Measurements from ENCODE around the gene MDFI. TPM values are rescaled to one million over a fixed set of nuclear protein-coding genes. Genes with fewer than 3 reads are reported as not detected.

MDFI gene, protein sequence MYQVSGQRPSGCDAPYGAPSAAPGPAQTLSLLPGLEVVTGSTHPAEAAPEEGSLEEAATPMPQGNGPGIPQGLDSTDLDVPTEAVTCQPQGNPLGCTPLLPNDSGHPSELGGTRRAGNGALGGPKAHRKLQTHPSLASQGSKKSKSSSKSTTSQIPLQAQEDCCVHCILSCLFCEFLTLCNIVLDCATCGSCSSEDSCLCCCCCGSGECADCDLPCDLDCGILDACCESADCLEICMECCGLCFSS
- total RNA-seq (2014; rRNA removed; shearing (Covaris generic)), result 41.5 and 51.4 TPM in 2 replicates
- polyA plus RNA-seq (2016; fragmentation: Nextera tagmentation; extraction: Ambion mirVana), result 2.8 and 3.4 TPM in 2 replicates
- long read RNA-seq, result 0 reads

DNA sequence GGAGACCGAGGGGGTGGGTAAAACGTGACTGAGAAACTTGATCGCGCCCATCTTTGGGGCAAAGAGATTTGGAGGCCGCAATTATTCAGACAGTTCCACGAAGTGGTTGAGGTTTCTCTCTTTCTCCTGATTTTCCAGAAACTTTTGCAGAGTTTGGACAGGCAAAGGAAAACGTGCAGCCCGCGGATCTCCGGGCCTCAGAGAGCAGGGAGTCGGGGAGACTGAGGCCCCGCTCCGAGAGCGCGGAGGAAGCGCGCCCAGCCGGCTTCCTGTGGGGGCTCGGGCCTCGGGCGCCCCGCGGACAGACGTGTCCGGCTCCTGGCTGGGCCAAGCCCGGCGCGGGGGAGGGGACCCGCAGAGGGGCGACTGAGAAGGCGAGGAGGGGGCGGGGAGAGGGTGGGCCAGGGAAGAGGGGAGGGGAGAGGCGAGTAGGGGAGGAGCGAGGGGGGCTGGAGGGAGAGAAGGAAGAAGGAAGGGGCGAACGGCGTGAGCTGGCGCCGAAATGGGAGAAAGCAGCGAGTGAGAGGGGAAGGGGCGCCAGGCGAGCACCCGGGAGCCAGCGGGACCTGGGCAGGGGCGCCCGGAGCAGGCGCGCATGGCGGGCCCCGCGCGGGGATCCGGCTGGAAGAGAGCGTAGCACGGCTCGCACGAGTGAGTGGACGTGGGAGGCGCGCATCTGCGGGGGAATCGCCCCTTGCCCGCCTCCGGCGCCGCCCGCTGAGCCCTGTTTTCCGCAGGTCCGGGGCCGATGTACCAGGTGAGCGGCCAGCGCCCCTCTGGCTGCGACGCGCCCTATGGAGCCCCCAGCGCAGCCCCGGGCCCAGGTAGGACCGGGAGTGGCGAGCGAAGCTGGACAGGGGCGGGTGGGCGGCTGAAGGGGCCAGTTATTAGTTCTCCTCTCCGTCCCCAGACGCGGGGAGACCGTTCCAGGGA, at the start of gene MDFI:
Gene MDFI (plus strand): TSS at position 467 of the 933 bp plus-strand sequence. CDS start 282 bp downstream, at position 749.
- peaks cover 9% of the 10 kb centered on the region; the same call in 1 of the 2 replicates for H3K79me2 ChIP-seq (replicated peaks; ENCODE audit: insufficient read depth)
- peak; percentile 28 for ATAC-seq
- H3K4me2 ChIP-seq, result peak within 1 kb of the TSS; percentile 100
- peak within 1 kb of the TSS; percentile 87 for H3K4me3 ChIP-seq
- peak within 1 kb of the TSS; percentile 91 for H2AFZ ChIP-seq
- H3K9me3 Mint-ChIP-seq, result no peaks in the 10 kb centered on the region; the same call in 2 of the 3 replicates
- no peaks in the 10 kb centered on the region for H3K9me2 ChIP-seq (ENCODE audit: insufficient read depth)
- H3K36me3 Mint-ChIP-seq (ENCODE audit: low read depth), result peaks cover 21% of the 10 kb centered on the region
- peaks cover 59% of the 10 kb centered on the region for H3K4me1 Mint-ChIP-seq
- H3K36me3 ChIP-seq (ENCODE audit: insufficient read depth), result no peaks in the 10 kb centered on the region
- H3K27me3 ChIP-seq (ENCODE audit: insufficient read depth), result peaks cover 82% of the 10 kb centered on the region
- no peak within 1 kb of the TSS for H3K27ac Mint-ChIP-seq
- H3K4me1 ChIP-seq (ENCODE audit: insufficient read depth), result peaks cover 45% of the 10 kb centered on the region
- peak within 1 kb of the TSS; percentile 89 for H3K4me3 Mint-ChIP-seq
- H3K27me3 Mint-ChIP-seq (ENCODE audit: insufficient read depth, low read depth, poor library complexity), result peaks cover 58% of the 10 kb centered on the region
- no peaks in the 10 kb centered on the region; the same call in 1 of the 2 replicates for H4K20me1 ChIP-seq (replicated peaks; ENCODE audit: insufficient read depth)
- 0 out of 2 replicates have a peak, but pooled peaks cover 9% of the 10 kb centered on the region for H3F3A ChIP-seq (replicated peaks; ENCODE audit: low read depth)
- TF ChIP-seq, protein P1, sequence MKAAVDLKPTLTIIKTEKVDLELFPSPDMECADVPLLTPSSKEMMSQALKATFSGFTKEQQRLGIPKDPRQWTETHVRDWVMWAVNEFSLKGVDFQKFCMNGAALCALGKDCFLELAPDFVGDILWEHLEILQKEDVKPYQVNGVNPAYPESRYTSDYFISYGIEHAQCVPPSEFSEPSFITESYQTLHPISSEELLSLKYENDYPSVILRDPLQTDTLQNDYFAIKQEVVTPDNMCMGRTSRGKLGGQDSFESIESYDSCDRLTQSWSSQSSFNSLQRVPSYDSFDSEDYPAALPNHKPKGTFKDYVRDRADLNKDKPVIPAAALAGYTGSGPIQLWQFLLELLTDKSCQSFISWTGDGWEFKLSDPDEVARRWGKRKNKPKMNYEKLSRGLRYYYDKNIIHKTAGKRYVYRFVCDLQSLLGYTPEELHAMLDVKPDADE (IDR thresholded peaks at IDR 0.05), result no peak
- TF ChIP-seq POLR2AphosphoS5 (IDR thresholded peaks at IDR 0.05; ENCODE audit: low read depth) (peak; percentile 46), CREB1 (CRISPR knock-in tag; IDR thresholded peaks at IDR 0.05; ENCODE audit: low read depth) (no peak), EZH2 (IDR thresholded peaks at IDR 0.05; ENCODE audit: low read depth, unreplicated experiment) (no peak), NANOG (IDR thresholded peaks at IDR 0.05; ENCODE audit: borderline replicate concordance) (no peak), ZNF331 (CRISPR knock-in tag; IDR thresholded peaks at IDR 0.05; ENCODE audit: low read depth) (no peak)
- H3K27ac ChIP-seq (ENCODE audit: low read depth), result no peak within 1 kb of the TSS
- DNase-seq (ENCODE audit: low spot score), result peak; percentile 87

DNA sequence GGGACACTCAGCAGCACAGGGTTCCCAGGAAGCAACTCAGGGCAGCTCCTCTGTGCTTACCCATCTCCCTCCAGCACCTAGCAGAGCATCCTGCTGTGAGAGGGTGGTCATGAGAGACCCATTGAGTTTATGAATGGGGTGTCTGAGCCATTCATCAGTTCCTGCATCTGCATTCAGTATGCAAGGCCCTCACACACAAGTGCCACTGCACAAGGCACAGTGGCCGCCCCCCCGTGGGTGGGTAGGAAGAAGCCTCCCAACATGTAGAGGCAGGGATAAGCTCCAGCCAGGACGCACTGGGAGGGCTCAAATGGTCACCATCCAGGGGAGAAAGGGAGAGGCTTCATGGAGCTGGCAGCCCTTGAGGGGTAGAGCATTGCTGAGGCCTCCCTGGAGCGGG, 49.0 kb upstream of the MDFI start:
- TF ChIP-seq EZH2phosphoT487 (IDR thresholded peaks at IDR 0.05; ENCODE audit: unreplicated experiment) (no peak), EZH2 (IDR thresholded peaks at IDR 0.05; ENCODE audit: low read depth, unreplicated experiment) (no peak), STAT1 (IDR thresholded peaks at IDR 0.05; ENCODE audit: unreplicated experiment) (no peak)
- Histone ChIP-seq H3K79me2 (replicated peaks; ENCODE audit: insufficient read depth) (no peaks in the 10 kb centered on the region), H3K36me3 (ENCODE audit: insufficient read depth) (no peaks in the 10 kb centered on the region), H3K4me1 (ENCODE audit: insufficient read depth) (peaks cover 28% of the 10 kb centered on the region), H3K4me3 (no peak overlapping the region), H3K27me3 (ENCODE audit: insufficient read depth) (peaks cover 4% of the 10 kb centered on the region; the same call in 1 of the 2 replicates), H2AFZ (no peak overlapping the region), H4K20me1 (replicated peaks; ENCODE audit: insufficient read depth) (no peaks in the 10 kb centered on the region), H3K27ac (ENCODE audit: low read depth) (no peak overlapping the region), H3K4me2 (no peak overlapping the region), H3F3A (replicated peaks; ENCODE audit: low read depth) (no peaks in the 10 kb centered on the region), H3K9me2 (ENCODE audit: insufficient read depth) (no peaks in the 10 kb centered on the region)
- H3K4me1 Mint-ChIP-seq, result peaks cover 60% of the 10 kb centered on the region
- DNase-seq (ENCODE audit: low spot score), result no peak
- H3K27me3 Mint-ChIP-seq (ENCODE audit: insufficient read depth, low read depth, poor library complexity), result peaks cover 16% of the 10 kb centered on the region
- no peak for ATAC-seq
- no peak overlapping the region for H3K27ac Mint-ChIP-seq
- H3K36me3 Mint-ChIP-seq (ENCODE audit: low read depth), result peaks cover 27% of the 10 kb centered on the region
- no peaks in the 10 kb centered on the region; the same call in 2 of the 3 replicates for H3K9me3 Mint-ChIP-seq
- H3K4me3 Mint-ChIP-seq, result no peak overlapping the region
